K562 (cell line): ENCODE measurements around the gene SLC31A2. TPM values are rescaled to one million over a fixed set of nuclear protein-coding genes. Genes with fewer than 3 reads are reported as not detected.
A peak's percentile ranks its signal among the peaks of the same experiment; 100 is the strongest.

ENCODE experiments used
- CEBPB ChIP-seq: fragments of 450-650 bp; IDR thresholded peaks from 2 replicates; pipeline ENCODE4 v1.6.1; 2016; ENCODE audit warnings: missing genetic modification characterization, missing compliant biosample characterization
- DACH1 ChIP-seq: fragments of 450-650 bp; IDR thresholded peaks from 2 replicates; pipeline ENCODE4 v1.6.1; 2018; ENCODE audit not compliant: partially characterized antibody
- DMBX1 ChIP-seq: fragments of 250-450 bp; sonication (Bioruptor Pico); IDR thresholded peaks from 2 replicates; pipeline ENCODE4 v1.8.0; 2022; ENCODE audit warnings: inconsistent platforms, mild to moderate bottlenecking, moderate library complexity, borderline replicate concordance
- FOXJ2 ChIP-seq: fragments of 200-800 bp; sonication (Bioruptor generic); IDR thresholded peaks from 2 replicates; pipeline ENCODE4 v1.6.1; 2016; ENCODE audit warnings: missing genetic modification characterization, missing compliant biosample characterization
- HMG20B ChIP-seq: fragments of 250-450 bp; sonication (Bioruptor Pico); IDR thresholded peaks from 2 replicates; pipeline ENCODE4 v1.5.0; 2021; ENCODE audit warnings: mild to moderate bottlenecking
- HNRNPK ChIP-seq: fragments of 200-400 bp; formaldehyde crosslinking; IDR thresholded peaks from one replicate; pipeline ENCODE4 v1.6.1; 2018; ENCODE audit warnings: mild to moderate bottlenecking, low read depth, low read length; ENCODE audit not compliant: poor library complexity, severe bottlenecking
- HNRNPUL1 ChIP-seq: fragments of 200-400 bp; formaldehyde crosslinking; IDR thresholded peaks from 2 replicates; pipeline ENCODE4 v1.6.1; 2017; ENCODE audit warnings: low read length
- HOXB6 ChIP-seq: fragments of 250-450 bp; sonication (Bioruptor Pico); IDR thresholded peaks from 2 replicates; pipeline ENCODE4 v1.5.1; 2022; ENCODE audit warnings: mild to moderate bottlenecking, borderline replicate concordance
- ILK ChIP-seq: fragments of 450-650 bp; IDR thresholded peaks from 2 replicates; pipeline ENCODE4 v1.6.1; 2016; ENCODE audit warnings: missing genetic modification characterization, low read depth, mild to moderate bottlenecking, missing compliant biosample characterization, moderate library complexity, borderline replicate concordance
- JUND ChIP-seq, 2 experiments: IDR thresholded peaks; 2 replicates in 1 of 2; 3 replicates in 1 of 2; pipeline ENCODE4 v1.6.1; 2011; ENCODE audit warnings: borderline replicate concordance in 2 of 2, low read depth in 2 of 2, low read length in 2 of 2, improper control_type of control experiment in 1 of 2, missing biosample characterization in 1 of 2, missing genetic modification characterization in 1 of 2, missing genetic modification reagents in 1 of 2
- KDM1A ChIP-seq, 2 experiments: fragments of 450-650 bp; IDR thresholded peaks; 2 replicates each; pipeline ENCODE4 v1.6.1; 2016; ENCODE audit warnings: mild to moderate bottlenecking in 2 of 2
- MAZ ChIP-seq, 2 experiments: fragments of 450-650 bp in 1 of 2; sonication (generic) in 1 of 2; formaldehyde crosslinking; IDR thresholded peaks in 1 of 2; conservative IDR thresholded peaks in 1 of 2; 2 replicates each; pipeline versions ENCODE4 v1.4.0 to v1.5.0; 2020; ENCODE audit warnings: mild to moderate bottlenecking in 1 of 2, missing genetic modification reagents in 1 of 2
- NEUROD1 ChIP-seq: fragments of 150-350 bp; IDR thresholded peaks from 2 replicates; pipeline ENCODE4 v1.6.1; 2014; ENCODE audit warnings: borderline replicate concordance, low read length, low read depth; ENCODE audit not compliant: partially characterized antibody
- NFIX ChIP-seq: fragments of 250-450 bp; sonication (Bioruptor Pico); IDR thresholded peaks from 2 replicates; pipeline ENCODE4 v1.4.0; 2020; ENCODE audit warnings: low read depth, mild to moderate bottlenecking, moderate library complexity
- NONO ChIP-seq, 2 experiments: fragments of 200-400 bp in 1 of 2; fragments of 450-650 bp in 1 of 2; formaldehyde crosslinking in 1 of 2; IDR thresholded peaks; 2 replicates each; pipeline ENCODE4 v1.6.1; 2017; ENCODE audit warnings: low read depth in 2 of 2, mild to moderate bottlenecking in 2 of 2, moderate library complexity in 2 of 2, low read length in 1 of 2
- NR1H2 ChIP-seq: sonication (generic); formaldehyde crosslinking; IDR thresholded peaks from 2 replicates; pipeline ENCODE4 v1.4.0; 2020; ENCODE audit warnings: mild to moderate bottlenecking, missing genetic modification reagents
- RB1 ChIP-seq: fragments of 450-650 bp; IDR thresholded peaks from 2 replicates; pipeline ENCODE4 v1.6.1; 2017; ENCODE audit warnings: low read depth, mild to moderate bottlenecking
- SETDB1 ChIP-seq: IDR thresholded peaks from one replicate; pipeline ENCODE4 v1.6.1; 2012; ENCODE audit warnings: low read length, control low read depth, inconsistent platforms
- SUPT5H ChIP-seq: fragments of 450-650 bp; IDR thresholded peaks from 2 replicates; pipeline ENCODE4 v1.6.1; 2016
- TCF7L2 ChIP-seq: fragments of 150-350 bp; IDR thresholded peaks from 2 replicates; pipeline ENCODE4 v1.6.1; 2016; ENCODE audit warnings: low read depth, mild to moderate bottlenecking, low read length, moderate library complexity
- THRAP3 ChIP-seq: fragments of 450-650 bp; IDR thresholded peaks from 2 replicates; pipeline ENCODE4 v1.6.1; 2016; ENCODE audit warnings: mild to moderate bottlenecking, inconsistent platforms, borderline replicate concordance
- ZBTB17 ChIP-seq: fragments of 450-650 bp; formaldehyde crosslinking; IDR thresholded peaks from 2 replicates; pipeline ENCODE4 v1.4.0; 2020; ENCODE audit warnings: mild to moderate bottlenecking
- ZFX ChIP-seq: sonication (generic); formaldehyde crosslinking; IDR thresholded peaks from 2 replicates; pipeline ENCODE4 v1.8.0; 2022; ENCODE audit warnings: mild to moderate bottlenecking, missing genetic modification reagents, moderate library complexity
- polyA plus RNA-seq, 8 experiments: library from polyadenylated mRNA; depleted of rRNA in 4 of 8; stranded (reverse) in 5 of 8; unstranded in 3 of 8; fragments of >200 nt; fragmentation: Nextera tagmentation in 2 of 8; fragmentation: Illumina TruSeq in 1 of 8; extraction: Ambion mirVana in 2 of 8; extraction: Trizol in 1 of 8; gene quantifications; 2 replicates each; pipeline versions ENCODE4 v1.2.1 to v1.2.3, GENCODE V29; 2011 to 2014; ENCODE audit warnings: inconsistent platforms in 1 of 8, missing spikeins in 1 of 8
- total RNA-seq, 7 experiments: library from RNA; depleted of rRNA in 6 of 7; stranded (reverse); fragments of >200 nt in 6 of 7; fragmentation: Illumina TruSeq in 2 of 7; extraction: Trizol in 2 of 7; gene quantifications; 2 replicates each; pipeline versions ENCODE4 v1.2.1 to v1.2.3, GENCODE V29; 2011 to 2021; ENCODE audit warnings: low replicate concordance in 1 of 7
- TF ChIP-seq, protein P1 (sequence below), 2 experiments: fragments of 450-650 bp; IDR thresholded peaks; 2 replicates each; pipeline ENCODE4 v1.6.1; 2018; ENCODE audit warnings: mild to moderate bottlenecking in 2 of 2, low read depth in 1 of 2; ENCODE audit not compliant: partially characterized antibody in 2 of 2
- TF ChIP-seq, protein P2 (sequence below), 2 experiments: fragments of 450-650 bp; conservative IDR thresholded peaks; 2 replicates each; pipeline ENCODE4 v1.6.1; 2017; ENCODE audit warnings: mild to moderate bottlenecking in 2 of 2, moderate library complexity in 2 of 2

Gene SLC31A2
- total and polyA plus RNA-seq, 9 of the 15 experiments (the other 6 are each of a cell fraction or from before 2014, with no cell fraction given), result 1.5 to 4.3 (median 2.3) TPM

DNA sequence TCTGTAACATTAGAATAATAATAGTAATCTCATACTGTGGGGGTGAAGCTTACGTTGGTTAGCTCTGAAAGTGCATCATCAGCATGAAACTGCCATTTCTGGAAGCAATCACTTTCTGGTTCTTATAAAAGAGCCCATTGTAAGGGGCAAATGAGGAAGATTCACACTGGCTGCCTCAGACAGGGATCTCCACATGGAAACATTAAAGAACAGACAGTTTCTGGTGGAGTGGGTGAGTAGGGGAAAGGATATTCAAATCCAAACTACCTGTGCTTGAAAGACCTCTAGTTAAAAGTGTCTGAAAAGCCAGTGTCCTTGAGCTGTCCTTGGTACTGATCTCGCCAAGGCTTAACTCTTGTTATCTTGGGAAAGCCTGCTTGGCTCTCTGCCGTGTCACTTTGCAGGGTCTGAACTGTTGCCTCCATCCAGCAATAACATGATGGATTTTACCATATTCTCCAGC, 19.1 kb upstream of the SLC31A2 start (continued):
- TF ChIP-seq ZBTB17 (CRISPR knock-in tag) (no peak), TCF7L2 (no peak), ZFX (no peak), NEUROD1 (no peak), HOXB6 (CRISPR knock-in tag) (no peak), RB1 (no peak), NONO (IDR thresholded peaks at IDR 0.05; ENCODE audit: low read depth in 2 of 2, low read length in 1 of 2) (no peak), ILK (tag) (no peak), HNRNPK (no peak), SETDB1 (no peak), KDM1A (IDR thresholded peaks at IDR 0.05) (no peak), FOXJ2 (tag) (no peak), JUND (IDR thresholded peaks at IDR 0.05; ENCODE audit: borderline replicate concordance, low read depth, low read length) (no peak), JUND (tag; IDR thresholded peaks at IDR 0.05; ENCODE audit: borderline replicate concordance, low read depth, low read length) (peak; percentile 25; the same call in 1 of the 3 replicates), SUPT5H (no peak), DMBX1 (CRISPR knock-in tag) (peak; percentile 22; the same call in 1 of the 2 replicates), NR1H2 (no peak), MAZ (CRISPR knock-in tag; conservative IDR thresholded peaks at IDR 0.05 in 1 of 2, IDR thresholded peaks at IDR 0.05 in 1 of 2) (0 out of 4 replicates have a peak, but pooled peaks of 1 of the 2 experiments have one; percentile 38), NFIX (CRISPR knock-in tag) (no peak), DACH1 (no peak), CEBPB (tag) (no peak), HNRNPUL1 (no peak), HMG20B (CRISPR knock-in tag) (no peak), THRAP3 (no peak)
- TF ChIP-seq, protein P1, sequence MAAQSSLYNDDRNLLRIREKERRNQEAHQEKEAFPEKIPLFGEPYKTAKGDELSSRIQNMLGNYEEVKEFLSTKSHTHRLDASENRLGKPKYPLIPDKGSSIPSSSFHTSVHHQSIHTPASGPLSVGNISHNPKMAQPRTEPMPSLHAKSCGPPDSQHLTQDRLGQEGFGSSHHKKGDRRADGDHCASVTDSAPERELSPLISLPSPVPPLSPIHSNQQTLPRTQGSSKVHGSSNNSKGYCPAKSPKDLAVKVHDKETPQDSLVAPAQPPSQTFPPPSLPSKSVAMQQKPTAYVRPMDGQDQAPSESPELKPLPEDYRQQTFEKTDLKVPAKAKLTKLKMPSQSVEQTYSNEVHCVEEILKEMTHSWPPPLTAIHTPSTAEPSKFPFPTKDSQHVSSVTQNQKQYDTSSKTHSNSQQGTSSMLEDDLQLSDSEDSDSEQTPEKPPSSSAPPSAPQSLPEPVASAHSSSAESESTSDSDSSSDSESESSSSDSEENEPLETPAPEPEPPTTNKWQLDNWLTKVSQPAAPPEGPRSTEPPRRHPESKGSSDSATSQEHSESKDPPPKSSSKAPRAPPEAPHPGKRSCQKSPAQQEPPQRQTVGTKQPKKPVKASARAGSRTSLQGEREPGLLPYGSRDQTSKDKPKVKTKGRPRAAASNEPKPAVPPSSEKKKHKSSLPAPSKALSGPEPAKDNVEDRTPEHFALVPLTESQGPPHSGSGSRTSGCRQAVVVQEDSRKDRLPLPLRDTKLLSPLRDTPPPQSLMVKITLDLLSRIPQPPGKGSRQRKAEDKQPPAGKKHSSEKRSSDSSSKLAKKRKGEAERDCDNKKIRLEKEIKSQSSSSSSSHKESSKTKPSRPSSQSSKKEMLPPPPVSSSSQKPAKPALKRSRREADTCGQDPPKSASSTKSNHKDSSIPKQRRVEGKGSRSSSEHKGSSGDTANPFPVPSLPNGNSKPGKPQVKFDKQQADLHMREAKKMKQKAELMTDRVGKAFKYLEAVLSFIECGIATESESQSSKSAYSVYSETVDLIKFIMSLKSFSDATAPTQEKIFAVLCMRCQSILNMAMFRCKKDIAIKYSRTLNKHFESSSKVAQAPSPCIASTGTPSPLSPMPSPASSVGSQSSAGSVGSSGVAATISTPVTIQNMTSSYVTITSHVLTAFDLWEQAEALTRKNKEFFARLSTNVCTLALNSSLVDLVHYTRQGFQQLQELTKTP (IDR thresholded peaks at IDR 0.05; ENCODE audit: low read depth in 1 of 2, partially characterized antibody in 2 of 2), result peak in 1 of 2 experiments; percentile 85
- TF ChIP-seq, protein P2, sequence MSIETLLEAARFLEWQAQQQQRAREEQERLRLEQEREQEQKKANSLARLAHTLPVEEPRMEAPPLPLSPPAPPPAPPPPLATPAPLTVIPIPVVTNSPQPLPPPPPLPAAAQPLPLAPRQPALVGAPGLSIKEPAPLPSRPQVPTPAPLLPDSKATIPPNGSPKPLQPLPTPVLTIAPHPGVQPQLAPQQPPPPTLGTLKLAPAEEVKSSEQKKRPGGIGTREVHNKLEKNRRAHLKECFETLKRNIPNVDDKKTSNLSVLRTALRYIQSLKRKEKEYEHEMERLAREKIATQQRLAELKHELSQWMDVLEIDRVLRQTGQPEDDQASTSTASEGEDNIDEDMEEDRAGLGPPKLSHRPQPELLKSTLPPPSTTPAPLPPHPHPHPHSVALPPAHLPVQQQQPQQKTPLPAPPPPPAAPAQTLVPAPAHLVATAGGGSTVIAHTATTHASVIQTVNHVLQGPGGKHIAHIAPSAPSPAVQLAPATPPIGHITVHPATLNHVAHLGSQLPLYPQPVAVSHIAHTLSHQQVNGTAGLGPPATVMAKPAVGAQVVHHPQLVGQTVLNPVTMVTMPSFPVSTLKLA (conservative IDR thresholded peaks at IDR 0.05), result no peak
